ENCODE results near the gene CUX1.

Gene CUX1

DNA sequence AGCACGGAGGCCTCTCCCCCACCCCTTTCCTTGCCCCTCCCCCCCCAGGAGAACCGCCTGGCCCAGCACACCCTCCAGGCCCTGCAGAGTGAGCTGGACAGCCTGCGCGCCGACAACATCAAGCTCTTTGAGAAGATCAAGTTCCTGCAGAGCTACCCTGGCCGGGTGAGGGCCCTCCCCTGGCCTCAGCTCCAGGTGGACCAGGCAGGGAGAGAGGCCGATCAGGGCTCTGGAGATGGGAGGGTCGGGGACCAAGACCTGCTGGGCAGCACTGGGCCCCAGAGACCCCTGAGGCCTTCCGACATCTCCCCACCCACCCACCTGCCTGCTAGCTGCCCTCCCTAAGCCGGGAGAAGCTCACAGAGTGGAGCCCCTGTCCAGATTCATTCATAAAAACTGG is 460.5 kb downstream of the CUX1 start:
- no peak for TF ChIP-seq CTCF (IDR thresholded peaks at IDR 0.05; ENCODE audit: control insufficient read depth, insufficient read depth, low read depth, low read length, missing control alignments)
- DNase-seq (ENCODE audit: low read depth), result no peak

DNA sequence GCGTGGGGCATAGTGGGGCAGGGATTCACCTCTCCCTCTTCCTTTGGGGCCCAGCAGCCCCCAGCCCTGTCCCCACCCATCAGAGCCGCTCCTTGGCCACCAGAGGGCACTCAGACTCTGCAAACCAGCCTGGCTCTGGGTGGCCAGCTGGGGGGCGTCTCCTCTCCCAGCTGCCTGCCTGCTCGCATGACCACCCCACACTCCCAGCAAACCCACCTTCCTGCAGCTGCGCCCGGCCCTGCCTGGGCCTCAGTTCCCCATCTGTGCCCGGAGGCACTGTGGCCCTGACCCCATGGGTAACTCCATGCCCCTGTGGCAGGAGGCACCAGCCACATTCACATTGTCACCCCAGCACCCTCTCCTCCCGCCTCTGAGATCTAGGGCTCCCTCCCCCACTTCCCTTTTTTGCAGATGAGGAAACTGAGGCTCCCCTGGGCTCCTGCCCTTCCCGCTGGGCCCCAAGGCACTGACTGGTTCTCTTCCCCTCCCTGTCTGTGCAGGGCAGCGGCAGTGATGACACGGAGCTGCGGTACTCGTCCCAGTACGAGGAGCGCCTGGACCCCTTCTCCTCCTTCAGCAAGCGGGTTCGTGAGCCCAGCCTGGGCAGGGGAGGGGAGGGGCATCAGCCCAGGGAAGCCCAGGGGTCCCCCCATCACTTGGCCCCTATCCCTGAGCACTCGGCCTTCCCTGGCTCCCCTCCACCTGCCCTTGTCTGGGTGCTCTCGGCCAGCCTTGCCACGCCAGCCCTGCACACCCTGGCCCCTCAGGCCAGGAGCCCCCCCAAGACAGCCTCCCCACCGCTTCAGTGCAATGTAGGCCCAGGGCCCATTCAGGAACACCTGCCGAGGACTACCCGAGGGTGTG is 462.3 kb downstream of the CUX1 start:
- no peak overlapping the region for H3K4me3 ChIP-seq (ENCODE audit: control insufficient read depth, low read depth, low read length)
- no peak for DNase-seq (ENCODE audit: low read depth)
- peak; percentile 90 for TF ChIP-seq CTCF (IDR thresholded peaks at IDR 0.05; ENCODE audit: control insufficient read depth, insufficient read depth, low read depth, low read length, missing control alignments)

More for the DNA sequence above, 460.5 kb downstream of the CUX1 start:
- H3K4me3 ChIP-seq (ENCODE audit: control insufficient read depth, low read depth, low read length), result no peak overlapping the region

DNA sequence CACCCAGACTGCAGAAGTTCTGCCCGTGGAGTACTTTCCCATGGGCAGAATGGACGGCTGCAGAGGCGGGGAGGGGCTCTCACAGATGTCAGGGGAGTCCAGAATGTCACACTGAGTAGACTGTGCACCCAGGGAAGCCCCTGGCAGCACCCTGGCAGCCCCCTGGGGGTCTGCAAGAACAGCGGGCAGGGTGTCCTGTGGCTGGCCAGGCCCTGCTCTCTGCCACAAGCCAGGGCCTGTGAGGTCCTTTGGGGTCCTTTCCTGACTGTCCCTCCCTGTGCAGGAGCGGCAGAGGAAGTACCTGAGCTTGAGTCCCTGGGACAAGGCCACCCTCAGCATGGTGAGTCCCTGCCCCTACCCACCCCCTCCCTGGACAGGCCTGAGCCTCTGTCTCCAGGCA is 463.1 kb downstream of the CUX1 start:
- DNase-seq (ENCODE audit: low read depth), result no peak
- no peak for TF ChIP-seq CTCF (IDR thresholded peaks at IDR 0.05; ENCODE audit: control insufficient read depth, insufficient read depth, low read depth, low read length, missing control alignments)
- H3K4me3 ChIP-seq (ENCODE audit: control insufficient read depth, low read depth, low read length), result no peak overlapping the region

DNA sequence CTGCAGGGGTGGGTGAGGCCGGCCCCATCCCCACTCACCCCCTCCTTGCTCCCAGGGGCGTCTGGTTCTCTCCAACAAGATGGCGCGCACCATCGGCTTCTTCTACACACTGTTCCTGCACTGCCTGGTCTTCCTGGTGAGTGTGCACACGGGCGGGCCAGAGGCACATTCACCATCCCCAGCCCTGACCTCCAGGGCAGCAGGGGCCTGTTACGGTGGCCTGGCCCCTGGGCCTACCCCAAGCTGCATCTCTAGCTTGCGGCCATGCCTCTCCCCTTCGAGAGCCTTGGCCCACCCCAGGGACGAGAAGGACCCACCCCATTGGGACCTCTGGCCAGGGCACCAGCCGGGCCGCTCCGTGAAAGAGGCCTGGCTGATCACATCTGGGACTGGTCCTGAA is 464.4 kb downstream of the CUX1 start:
- no peak for TF ChIP-seq CTCF (IDR thresholded peaks at IDR 0.05; ENCODE audit: control insufficient read depth, insufficient read depth, low read depth, low read length, missing control alignments)
- no peak overlapping the region for H3K4me3 ChIP-seq (ENCODE audit: control insufficient read depth, low read depth, low read length)
- DNase-seq (ENCODE audit: low read depth), result no peak

- no peak for DNase-seq (ENCODE audit: low read depth)
- no peak for TF ChIP-seq CTCF (IDR thresholded peaks at IDR 0.05; ENCODE audit: control insufficient read depth, insufficient read depth, low read depth, low read length, missing control alignments)
- H3K4me3 ChIP-seq (ENCODE audit: control insufficient read depth, low read depth, low read length), result no peak overlapping the region
Measured at GRCh38 chr7:102282465-102283362, 465.3 kb downstream of the CUX1 start.

GRCh38 chr7:102283477-102284189 is 466.2 kb downstream of the CUX1 start:
- H3K4me3 ChIP-seq (ENCODE audit: control insufficient read depth, low read depth, low read length), result no peak overlapping the region
- no peak for DNase-seq (ENCODE audit: low read depth)
- no peak for TF ChIP-seq CTCF (IDR thresholded peaks at IDR 0.05; ENCODE audit: control insufficient read depth, insufficient read depth, low read depth, low read length, missing control alignments)
